HG03060 (cell line): ENCODE data around the gene SCD.
"Not testable (repeated sequence)": the region's sequence is repeated elsewhere in the genome, so short reads cannot be mapped to it uniquely, and the experiment has no call there.

Experiments
- ATAC-seq: cut with Tn5 transposase; IDR thresholded peaks from one replicate; pipeline ENCODE4 v1.9.1; 2021; ENCODE audit warnings: low read depth, moderate number of reproducible peaks; ENCODE audit not compliant: unreplicated experiment

The SCD gene

DNA sequence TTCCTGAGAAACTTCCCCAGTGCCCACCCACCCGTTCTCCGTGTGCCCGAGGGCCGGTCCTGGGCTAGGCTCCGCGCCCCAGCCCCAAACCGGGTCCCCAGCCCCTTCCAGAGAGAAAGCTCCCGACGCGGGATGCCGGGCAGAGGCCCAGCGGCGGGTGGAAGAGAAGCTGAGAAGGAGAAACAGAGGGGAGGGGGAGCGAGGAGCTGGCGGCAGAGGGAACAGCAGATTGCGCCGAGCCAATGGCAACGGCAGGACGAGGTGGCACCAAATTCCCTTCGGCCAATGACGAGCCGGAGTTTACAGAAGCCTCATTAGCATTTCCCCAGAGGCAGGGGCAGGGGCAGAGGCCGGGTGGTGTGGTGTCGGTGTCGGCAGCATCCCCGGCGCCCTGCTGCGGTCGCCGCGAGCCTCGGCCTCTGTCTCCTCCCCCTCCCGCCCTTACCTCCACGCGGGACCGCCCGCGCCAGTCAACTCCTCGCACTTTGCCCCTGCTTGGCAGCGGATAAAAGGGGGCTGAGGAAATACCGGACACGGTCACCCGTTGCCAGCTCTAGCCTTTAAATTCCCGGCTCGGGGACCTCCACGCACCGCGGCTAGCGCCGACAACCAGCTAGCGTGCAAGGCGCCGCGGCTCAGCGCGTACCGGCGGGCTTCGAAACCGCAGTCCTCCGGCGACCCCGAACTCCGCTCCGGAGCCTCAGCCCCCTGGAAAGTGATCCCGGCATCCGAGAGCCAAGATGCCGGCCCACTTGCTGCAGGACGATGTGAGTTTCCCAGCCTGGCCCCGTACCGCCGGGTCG, at the start of gene SCD:
Gene SCD, plus strand, starts transcription at position 469 of the 803 bp plus-strand sequence. Its CDS starts 272 bp downstream, at position 741.
- ATAC-seq, result peak; percentile 87

DNA sequence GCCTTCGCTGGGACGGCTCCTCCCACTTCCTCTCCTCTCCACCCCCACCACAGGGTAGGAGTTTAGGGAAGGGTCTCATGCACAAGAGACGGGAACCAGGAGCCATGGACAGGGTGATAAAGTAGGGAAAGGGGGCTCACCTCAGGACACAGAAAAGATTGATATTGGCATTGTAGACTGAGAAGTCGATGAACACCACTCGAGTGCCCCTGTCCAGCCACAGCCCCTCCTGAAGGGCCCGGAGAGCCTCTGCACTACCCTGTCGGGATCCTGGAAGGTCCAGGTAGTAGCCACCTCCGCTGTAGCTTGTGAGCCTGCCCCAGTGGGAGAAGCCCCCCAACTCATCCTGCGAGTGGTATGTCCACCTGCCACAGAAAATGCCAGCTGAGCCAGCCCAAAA, 49.8 kb upstream of the SCD start:
- no peak for ATAC-seq

DNA sequence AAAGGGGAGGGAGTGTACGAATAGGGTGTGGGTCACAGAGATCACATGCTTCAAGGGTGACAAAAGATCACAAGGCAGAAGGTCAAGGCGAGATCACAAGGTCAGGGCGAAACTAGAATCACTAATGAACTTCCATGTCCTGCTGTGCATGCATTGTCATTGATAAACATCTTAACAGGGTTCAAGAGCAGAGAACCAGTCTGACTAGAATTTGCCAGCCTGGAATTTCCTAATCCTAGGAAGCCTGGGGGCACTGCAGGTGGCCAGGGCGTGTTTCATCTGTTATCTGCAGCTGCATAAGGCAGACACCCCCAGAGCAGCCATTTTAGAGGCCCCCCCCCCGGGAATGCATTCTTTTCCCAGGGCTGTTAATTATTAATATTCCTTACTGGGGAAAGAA, 45.9 kb upstream of the SCD start:
- ATAC-seq, result not testable (repeated sequence)

DNA sequence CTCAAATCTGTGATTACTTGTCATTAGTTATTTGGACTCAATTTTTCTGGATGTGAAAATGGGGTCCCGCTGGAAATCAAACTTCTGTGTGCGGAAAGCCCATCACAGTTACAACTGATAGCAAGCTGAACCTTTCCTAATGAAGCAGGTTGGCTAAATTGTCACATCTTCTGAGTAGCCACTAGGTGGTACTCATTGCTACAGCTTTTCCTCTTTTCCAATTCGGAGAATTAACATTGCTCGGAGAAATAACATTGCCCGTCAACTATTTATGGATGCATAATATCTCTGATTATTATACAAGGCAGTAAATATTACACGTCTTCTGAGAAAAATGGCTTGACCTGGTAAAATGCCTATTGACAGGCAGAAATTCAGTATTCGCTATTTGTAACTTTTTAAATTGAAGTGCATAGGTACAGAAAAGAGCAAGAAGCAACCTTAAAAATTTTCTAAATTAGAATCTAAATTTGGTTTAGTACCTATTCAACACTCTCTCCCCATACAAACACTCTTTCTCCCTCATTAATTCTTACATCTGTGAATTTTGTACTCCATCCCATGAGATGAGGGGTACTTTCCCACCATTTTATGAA, 43.2 kb upstream of the SCD start:
- ATAC-seq, result no peak

DNA sequence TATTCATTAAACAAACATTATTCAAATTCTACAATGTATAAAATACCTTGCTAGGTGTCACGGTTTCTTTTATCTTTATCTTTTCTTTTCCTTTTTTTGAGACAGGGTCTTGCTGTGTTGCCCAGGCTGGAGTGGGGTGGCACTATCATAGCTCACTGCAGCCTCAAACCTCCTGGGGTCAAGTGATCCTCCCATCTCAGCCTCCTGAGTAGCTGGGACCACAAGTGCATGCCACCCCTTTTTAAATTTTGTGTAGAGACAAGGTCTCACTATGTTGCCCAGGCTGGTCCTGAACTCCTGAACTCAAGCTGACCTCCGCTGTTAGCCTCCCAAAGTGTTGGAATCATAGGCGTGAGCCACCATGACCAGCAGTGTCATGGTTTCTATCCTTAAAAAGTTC, 42.6 kb upstream of the SCD start:
- ATAC-seq, result no peak

DNA sequence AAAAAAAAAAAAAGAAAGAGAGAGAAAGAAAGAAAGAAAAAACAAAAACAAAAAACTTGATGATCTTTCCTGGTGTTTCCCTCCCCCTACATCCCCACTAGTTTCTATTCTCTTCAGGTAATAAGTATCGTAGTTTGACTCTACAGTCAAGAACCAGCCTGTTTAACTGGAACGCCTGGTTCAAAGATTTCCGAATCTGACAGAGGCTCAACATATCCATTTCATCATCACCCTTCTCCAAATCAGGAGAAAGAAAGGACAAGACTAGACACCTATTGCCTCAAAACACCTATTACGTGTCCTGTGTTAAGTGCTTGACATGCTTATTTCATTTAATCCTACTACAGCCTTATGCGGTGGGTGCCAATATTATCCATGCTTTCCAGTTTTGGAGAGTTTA, 40.2 kb upstream of the SCD start:
- no peak for ATAC-seq

DNA sequence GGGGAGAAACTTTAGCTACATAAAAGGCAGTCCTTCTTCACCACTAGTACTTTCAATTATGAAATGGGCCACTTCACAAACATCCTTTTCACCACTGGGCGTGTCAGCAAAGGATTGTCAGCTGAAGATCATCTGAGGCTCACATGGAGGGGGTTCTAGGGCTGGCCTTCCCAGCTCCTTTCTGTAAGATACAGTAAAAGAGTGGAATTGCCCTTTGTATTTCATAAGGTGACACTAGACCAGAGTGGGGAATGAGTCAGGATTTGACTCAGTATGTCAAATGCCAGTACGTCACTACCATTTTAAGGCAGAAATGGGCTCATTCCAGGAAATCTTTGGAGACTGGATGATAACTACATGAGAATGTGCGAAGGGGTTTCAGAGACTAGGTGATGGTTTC, 39.3 kb upstream of the SCD start:
- no peak for ATAC-seq

DNA sequence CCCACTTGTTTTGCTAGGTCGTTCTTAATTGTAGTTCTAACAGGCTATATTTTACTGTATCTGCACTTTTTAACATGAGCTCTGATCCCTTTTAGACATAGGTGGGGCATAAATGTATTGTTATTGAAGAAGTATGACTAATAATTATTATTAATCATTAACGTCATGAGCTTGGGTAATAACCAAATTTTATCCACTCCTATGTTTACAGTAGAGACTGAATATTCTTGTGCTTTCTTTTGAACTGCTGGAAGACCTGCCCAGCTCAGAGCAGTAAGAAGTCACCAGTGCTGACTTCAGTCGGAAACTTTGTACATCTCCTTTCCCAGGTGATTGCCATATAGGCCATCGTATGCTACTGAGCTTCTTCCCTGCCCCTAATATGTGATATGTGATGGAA, 35.7 kb upstream of the SCD start:
- ATAC-seq, result no peak

DNA sequence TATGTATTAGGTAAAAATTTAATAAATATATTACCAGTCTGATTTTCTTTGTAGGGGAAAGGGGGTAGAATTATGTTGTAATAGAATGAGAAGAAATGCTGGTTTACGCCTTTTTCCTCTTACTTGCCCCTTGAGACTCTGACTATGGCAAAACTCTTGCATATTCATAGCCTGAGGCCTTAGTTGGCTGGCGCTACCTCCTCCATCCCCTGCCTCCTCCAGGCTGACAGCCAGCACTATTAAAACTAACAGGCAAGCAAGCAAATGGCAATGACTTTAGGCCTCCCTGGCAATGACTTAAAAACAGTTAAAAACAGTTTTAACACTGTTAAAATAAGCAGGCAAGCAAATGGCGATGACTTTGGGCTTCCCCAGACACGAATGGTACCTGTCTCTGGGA, 31.4 kb upstream of the SCD start:
- no peak for ATAC-seq

DNA sequence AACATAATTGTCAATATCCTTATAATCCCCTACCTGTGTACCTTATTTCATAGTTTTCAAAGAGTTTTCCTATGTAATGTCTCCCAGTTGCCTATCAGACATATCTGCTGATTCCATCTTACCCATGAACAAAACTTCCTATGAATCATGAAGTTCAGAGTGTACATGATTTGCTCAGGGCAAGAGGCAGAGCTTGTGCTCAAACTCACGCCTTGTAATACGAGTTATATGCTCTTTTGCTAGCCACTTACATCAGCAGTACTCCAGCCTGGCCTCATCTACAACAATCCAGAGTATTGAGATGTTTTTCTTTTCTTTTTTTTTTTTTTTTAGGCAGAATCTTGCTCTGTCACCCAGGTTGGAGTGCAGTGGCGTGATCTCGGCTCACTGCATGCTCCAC, 28.8 kb upstream of the SCD start:
- no peak for ATAC-seq

DNA sequence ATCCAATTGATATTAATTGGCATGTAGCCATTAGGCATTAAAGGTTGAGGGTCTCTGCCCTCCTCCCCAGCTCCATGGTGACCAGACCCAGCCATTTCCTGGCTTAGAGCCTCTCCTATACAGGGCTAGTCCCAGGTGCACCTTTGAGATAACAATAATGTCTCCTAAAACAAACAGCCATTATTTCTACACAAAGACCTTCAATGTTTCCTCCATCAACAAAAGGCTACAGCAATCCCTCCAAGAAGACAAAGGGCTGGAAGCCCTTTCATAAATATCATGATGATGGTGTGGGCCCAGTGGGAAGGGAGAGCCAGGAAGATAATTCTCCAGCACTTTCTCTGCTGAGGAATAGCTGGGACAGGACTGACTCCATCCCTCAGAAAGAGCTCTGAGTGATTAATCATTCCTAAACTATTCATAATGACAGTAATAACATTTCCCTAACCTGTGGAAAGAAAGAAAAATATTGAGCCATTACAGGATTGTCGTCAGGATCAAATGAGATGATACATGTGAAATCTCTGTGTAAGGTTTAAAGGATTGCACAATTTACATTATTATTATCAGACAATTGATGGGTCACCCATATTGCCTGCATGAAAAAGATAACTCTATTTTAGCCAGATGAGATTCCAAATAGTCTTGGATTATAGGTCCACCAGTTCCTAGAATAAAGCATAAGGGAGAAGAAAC, 27.2 kb upstream of the SCD start:
- no peak for ATAC-seq

DNA sequence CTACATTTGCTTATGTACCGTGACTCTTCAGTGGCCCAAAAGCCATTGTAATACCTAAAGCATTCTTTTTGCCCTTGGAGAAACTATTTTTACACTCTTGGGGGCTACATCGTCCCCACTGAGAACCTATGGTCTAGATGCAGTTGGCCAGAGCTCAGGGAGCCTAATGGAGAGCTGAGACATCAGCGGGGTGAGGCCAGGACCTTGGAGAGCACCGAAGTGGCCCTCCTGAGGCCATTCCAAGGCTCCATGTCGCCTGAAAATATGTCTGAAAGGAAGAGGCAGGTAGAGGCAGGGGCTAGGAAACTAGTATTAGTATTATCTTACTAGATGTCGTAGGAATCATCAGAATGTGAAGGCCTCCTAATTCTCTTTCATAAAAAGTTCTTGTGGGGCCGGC, 21.9 kb upstream of the SCD start:
- no peak for ATAC-seq

DNA sequence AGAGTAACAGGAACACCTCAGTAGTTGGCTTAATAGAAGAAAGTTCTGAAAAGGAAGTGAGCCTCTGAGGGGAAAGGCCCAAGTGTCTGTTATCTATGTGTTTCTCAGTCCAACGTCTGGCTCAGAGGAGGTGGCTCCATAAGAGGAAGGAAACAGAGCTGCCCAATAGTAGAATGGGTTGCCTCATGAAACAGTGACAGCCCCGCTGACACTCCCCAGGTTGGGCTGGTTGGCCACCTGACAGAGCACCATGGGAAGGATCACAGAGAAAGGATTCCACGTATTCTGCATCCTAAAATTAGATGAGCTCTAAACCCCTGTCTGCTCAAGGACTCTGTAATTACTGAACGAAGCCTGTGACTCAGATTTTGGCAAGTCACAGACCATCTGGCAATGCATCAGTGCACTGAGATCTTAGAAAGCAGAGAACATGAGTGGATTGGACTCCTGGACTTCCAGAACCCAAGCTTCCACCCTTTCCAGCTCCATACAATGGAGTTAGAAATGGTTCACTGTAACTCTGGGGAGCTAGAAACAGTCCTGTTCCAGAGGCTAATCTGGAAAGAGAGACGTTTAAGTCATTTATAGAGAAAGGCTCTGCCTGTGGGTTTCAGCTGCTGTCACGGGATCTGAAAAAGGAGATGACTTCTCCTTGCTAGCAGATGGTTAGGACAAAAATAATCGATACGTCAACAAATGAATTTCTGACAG, 19.9 kb upstream of the SCD start:
- ATAC-seq, result peak; percentile 88

DNA sequence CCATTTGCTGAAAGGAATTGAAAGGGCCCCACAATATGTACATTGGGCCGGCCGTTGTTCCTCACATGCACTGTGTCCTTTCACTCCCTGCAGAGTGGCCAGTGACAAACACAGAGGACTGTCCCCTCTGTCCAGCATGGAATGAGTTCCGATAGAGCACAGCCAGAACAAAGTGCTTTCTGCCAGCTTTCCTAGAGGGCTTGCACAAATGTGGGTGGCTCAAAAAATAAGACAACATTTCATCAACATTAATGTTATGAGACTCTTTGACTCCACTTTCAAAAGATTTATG, 19.4 kb upstream of the SCD start:
- ATAC-seq, result no peak

DNA sequence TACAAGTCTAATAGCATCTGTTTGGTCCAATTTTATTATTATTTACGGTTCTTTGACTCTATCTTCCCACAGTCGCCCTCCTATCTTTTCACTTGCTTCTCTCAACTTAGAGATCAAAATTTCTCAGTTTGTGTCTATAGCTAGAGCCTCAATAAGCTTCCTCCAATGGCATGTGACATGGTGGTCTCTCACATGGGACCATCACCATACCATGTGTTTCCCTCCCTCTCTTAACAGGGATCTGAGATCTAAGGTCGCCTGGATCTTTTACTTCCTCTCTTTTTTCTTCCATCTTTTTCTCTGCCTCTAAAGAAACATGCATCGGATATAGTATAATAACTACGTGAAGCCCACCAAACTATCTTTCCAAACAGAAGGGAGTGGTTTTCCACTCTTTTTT, 18.8 kb upstream of the SCD start:
- ATAC-seq, result no peak

DNA sequence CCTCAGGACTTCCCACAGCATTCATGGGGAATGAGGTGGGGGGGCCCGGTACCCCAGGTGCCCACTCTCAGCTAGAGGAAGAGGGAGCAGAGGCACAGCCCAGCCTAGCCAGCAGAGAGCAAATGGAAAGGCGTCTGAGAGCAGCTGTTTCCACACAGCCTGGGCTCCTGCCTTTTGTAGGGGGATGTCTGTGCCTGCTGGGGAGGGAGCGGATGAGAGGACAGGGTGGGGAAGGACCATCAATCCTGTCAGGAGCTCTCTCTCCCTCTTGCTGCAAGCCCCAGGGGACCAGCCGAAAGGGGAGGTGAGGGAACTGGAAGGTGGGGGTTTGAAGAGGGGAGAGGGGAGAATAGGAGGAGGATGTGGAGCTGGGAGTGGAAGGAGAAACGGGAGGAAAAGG, 17.0 kb upstream of the SCD start, which contains the start of gene PKD2L1:
Gene PKD2L1, minus strand, starts transcription at position 150 of the 400 bp plus-strand sequence. Its CDS starts 125 bp downstream, at position 25.
- no peak for ATAC-seq

DNA sequence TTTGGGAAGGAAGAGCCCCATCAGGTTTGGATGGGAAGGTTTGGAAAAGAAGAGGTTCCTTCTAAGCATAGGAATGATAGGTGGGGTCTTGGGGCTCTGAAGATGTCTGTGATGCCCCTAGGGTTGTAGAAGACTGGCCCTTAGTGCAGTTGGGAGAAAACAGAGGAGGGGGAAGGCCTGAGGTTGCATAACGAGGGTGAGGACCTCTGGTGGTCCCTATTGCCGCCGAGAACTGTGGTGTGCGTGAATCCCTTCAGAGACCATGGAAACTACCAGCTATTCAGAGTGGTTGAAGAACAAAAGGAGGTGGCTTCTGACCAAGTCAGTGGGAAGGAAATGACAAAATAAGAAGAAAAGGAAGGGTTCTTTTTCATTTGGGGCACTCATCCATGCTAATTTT, 13.9 kb upstream of the SCD start:
- no peak for ATAC-seq

DNA sequence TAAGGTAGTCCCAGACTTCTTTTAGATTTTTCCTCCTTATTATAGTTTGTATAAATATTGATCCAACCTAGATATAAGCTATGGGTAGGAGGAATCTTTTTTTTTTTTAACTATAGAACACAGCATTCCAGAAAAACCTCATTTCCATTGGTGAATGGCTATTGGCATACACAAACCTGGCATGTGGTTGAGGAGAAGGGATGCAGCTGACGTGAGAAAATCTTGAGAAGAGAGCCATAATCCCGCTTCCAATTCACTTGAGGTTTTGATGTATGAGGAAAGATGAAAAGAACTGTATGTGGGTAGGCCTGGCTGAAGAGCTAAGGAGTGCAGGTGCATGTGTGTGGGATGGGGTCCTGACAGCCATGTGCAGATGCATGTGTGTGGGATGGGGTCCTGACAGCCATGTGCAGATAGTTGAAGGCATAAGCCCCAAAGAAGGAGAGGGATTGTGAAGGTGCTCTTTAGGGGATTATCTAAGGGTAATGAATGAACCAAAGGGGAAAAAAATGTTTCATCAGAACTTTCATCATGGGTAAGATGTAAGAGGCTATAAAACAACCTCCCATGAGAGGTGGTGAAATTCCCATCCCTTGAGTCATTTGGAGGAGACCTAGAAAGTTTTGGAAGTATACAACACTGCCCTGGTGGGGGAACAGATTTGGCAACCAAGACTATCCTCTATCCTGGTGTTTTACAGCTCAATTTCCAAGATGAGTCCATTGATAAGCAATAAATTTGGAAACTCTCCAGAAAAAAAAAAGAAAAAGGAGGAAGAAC, 13.2 kb upstream of the SCD start:
- ATAC-seq, result no peak

DNA sequence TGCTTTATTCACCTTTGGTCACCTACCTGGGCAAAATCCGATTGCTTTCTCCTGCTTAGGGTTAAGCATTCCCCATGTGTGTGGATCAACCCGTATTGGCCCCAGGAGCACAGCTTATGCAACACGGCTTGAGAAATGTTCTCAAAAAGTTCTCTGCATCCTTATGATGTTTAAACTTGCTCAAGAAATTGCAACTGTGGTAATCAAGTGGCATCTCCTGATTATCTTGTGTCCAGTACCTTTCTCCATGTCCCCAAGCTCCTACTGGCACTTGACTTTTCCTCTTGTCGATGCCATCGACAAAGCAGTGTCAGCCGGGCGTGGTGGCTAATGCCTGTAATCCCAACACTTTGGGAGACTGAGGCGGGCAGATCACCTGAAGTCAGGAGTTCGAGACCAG, 12.3 kb upstream of the SCD start:
- no peak for ATAC-seq

DNA sequence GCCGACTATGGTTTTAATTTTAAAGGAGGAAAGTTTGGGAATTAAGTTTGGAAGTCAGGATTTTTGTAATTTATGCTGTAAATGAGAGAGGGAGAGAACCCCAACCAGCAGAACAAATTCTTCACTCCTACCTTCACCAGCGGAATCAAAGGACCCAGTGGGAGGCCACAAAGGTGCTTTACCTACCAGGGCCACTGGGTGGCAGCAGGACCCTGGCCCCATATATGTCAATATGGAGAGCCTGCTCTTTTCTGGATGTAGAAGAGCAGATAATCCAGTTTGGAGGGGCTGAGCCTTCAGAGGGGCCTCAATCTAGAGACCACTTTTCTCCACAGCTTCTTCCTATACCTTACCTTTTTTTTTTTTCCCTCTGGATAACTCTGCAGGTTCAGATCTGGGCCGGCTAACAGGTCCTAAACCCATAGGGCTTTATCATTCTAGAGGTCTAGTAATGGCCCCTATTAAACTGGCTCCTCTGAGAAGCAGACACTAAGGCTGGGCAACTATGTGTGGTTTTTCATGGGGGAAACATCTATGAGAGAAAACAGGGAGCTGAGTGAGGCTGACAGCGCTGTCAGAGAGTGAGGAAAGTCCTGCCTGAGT, 8.5 kb upstream of the SCD start:
- no peak for ATAC-seq
